ENCODE data around the gene HOXA6. TPM values are rescaled to one million over a fixed set of nuclear protein-coding genes. Genes with fewer than 3 reads are reported as not detected.

Gene HOXA6
- total and polyA plus RNA-seq, 2 donors (not counting 1 experiment from before 2014, with no cell fraction given), result 0.18 to 0.49 TPM

DNA sequence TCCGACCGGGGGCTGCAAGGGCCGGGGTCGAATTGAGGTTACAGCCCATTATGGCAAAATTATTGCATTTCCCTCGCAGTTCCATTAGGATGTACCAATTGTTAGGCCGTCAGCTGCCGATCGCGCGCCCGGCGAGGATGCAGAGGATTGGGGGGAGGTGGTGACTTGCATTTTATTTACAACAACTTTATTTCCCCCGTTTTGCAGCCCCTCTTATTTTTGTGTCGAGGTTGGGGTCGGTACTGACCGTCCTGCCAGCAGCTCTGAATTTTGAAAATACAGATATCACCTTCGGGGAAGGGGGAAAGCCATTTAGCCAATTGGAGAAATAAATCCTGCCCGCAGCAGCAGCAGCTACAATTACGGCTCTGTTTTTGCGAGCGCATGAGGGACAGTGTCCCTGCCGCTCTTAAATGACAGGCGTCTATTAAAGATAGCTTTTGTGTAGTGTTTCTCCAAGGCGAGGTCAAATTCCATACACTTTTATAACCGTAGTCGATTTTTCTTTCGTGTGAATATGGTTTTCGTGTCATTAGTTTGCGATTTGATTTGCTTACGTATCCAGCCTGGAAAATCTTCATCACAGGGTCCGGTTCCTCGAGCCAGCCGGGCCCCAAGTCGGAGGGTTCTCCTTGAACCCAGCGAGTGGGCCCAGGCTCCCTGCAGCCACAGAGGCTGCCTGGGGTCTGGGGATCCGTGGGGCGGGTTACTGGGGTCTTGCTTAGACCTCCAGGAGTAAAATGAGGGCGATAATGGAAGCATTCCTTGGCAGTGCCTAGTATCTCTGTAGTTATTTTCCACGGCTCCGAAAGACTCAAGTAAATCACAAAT is 3.4 kb downstream of the HOXA6 start:
- no peak overlapping the region for H3K4me3 ChIP-seq (ENCODE audit: control extremely low read depth in 1 of 5, extremely low read depth in 1 of 5, insufficient read depth in 1 of 5, low read depth in 2 of 5, low read length in 4 of 5)
- H3K4me1 ChIP-seq (ENCODE audit: control insufficient read depth in 2 of 2, insufficient read depth in 2 of 2, low read length in 2 of 2), result peaks cover 19 to 21% of the 10 kb centered on the region in 2 donors
- ATAC-seq (ENCODE audit: low read depth) (no peak), DNase-seq (no peak)
- no peaks in the 10 kb centered on the region for H4K20me1 ChIP-seq (ENCODE audit: control insufficient read depth, insufficient read depth, low read length, poor library complexity, severe bottlenecking)
- no peaks in the 10 kb centered on the region for H3K9me3 Mint-ChIP-seq (ENCODE audit: insufficient read depth)
- H3K36me3 ChIP-seq (replicated peaks in 1 of 2; ENCODE audit: control extremely low read depth in 1 of 2, control insufficient read depth in 1 of 2, extremely low read depth in 1 of 2, insufficient read depth in 2 of 2, low read length in 1 of 2), result no peaks in the 10 kb centered on the region
- CTCF ChIA-PET, result interaction anchor here (1.0 to 1.7 kb wide), 6 partner anchors 13 to 461 kb away, joined by 3 to 7 read pairs (median 3); no protein-coding TSS in a partner anchor
- intact Hi-C loops (cut with micrococcal nuclease), result no loop called here
- POLR2A ChIA-PET, result no interaction called here
- TF ChIP-seq, protein P1, sequence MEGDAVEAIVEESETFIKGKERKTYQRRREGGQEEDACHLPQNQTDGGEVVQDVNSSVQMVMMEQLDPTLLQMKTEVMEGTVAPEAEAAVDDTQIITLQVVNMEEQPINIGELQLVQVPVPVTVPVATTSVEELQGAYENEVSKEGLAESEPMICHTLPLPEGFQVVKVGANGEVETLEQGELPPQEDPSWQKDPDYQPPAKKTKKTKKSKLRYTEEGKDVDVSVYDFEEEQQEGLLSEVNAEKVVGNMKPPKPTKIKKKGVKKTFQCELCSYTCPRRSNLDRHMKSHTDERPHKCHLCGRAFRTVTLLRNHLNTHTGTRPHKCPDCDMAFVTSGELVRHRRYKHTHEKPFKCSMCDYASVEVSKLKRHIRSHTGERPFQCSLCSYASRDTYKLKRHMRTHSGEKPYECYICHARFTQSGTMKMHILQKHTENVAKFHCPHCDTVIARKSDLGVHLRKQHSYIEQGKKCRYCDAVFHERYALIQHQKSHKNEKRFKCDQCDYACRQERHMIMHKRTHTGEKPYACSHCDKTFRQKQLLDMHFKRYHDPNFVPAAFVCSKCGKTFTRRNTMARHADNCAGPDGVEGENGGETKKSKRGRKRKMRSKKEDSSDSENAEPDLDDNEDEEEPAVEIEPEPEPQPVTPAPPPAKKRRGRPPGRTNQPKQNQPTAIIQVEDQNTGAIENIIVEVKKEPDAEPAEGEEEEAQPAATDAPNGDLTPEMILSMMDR (IDR thresholded peaks at IDR 0.05), result peak; percentile 24
- no peak for TF ChIP-seq EZH2 (IDR thresholded peaks at IDR 0.05; ENCODE audit: borderline replicate concordance, insufficient read depth, low read depth, low read length, poor library complexity, severe bottlenecking)
- WGBS (ENCODE audit: insufficient coverage), result 90% methylated on average over 26 of the region's 40 CpGs
- no peak overlapping the region for H3K27ac ChIP-seq (ENCODE audit: low read length in 2 of 2)
- H3K9ac ChIP-seq (ENCODE audit: low read length), result no peak overlapping the region
- no peak overlapping the region for H3K4me3 Mint-ChIP-seq
- H3K9me3 ChIP-seq (ENCODE audit: control extremely low read depth in 1 of 3, control insufficient read depth in 2 of 3, insufficient read depth in 1 of 3, low read length in 2 of 3), result peaks cover 0 to 59% (median 0%) of the 10 kb centered on the region in 3 donors
- H2AFZ ChIP-seq (ENCODE audit: insufficient read depth, low read depth, low read length, poor library complexity, severe bottlenecking), result no peak overlapping the region
- H3K27ac Mint-ChIP-seq, result no peak overlapping the region
- peaks cover 57% of the 10 kb centered on the region for H3K27me3 Mint-ChIP-seq
- peaks cover 0 to 67% (median 37%) of the 10 kb centered on the region in 4 experiments for H3K27me3 ChIP-seq (replicated peaks in 1 of 4; ENCODE audit: control extremely low read depth in 1 of 4, control insufficient read depth in 3 of 4, insufficient read depth in 4 of 4, low read length in 3 of 4)
- H3K4me2 ChIP-seq (replicated peaks; ENCODE audit: low read depth, low read length, poor library complexity, severe bottlenecking), result peak overlapping the region; percentile 17
- peaks cover 17% of the 10 kb centered on the region for H3K4me1 Mint-ChIP-seq
- no peaks in the 10 kb centered on the region for H3K79me2 ChIP-seq (ENCODE audit: control insufficient read depth, insufficient read depth, low read length)

Data from B cell (primary cell).